HG03521 (cell line): ENCODE data around the gene LIN28B.
"Not testable (repeated sequence)": the region's sequence is repeated elsewhere in the genome, so short reads cannot be mapped to it uniquely, and the experiment has no call there.

Experiments
- ATAC-seq: cut with Tn5 transposase; IDR thresholded peaks from one replicate; pipeline ENCODE4 v1.9.1; 2021; ENCODE audit warnings: mild to moderate bottlenecking, moderate library complexity; ENCODE audit not compliant: unreplicated experiment

The LIN28B gene

GRCh38 chr6:104956731-104957294 is at the start of gene LIN28B:
Gene LIN28B, plus strand, starts transcription at chr6:104957107. Its CDS starts 144 bp downstream, at chr6:104957251.
- no peak for ATAC-seq

- no peak for ATAC-seq
These were observed 48.6 kb upstream of the LIN28B start for GRCh38 chr6:104908031-104908887.

- ATAC-seq, result no peak
These were observed 47.9 kb upstream of the LIN28B start for GRCh38 chr6:104908888-104909525.

- ATAC-seq, result no peak
These were observed 35.0 kb upstream of the LIN28B start for GRCh38 chr6:104921896-104922295.

- no peak for ATAC-seq
These were observed 28.8 kb upstream of the LIN28B start for GRCh38 chr6:104928141-104928540.

GRCh38 chr6:104929353-104929752 is 27.6 kb upstream of the LIN28B start:
- ATAC-seq, result no peak

GRCh38 chr6:104930939-104931338 is 26.0 kb upstream of the LIN28B start:
- ATAC-seq, result no peak

GRCh38 chr6:104936766-104937535 is 20.0 kb upstream of the LIN28B start:
- ATAC-seq, result no peak

GRCh38 chr6:104940238-104940892 is 16.5 kb upstream of the LIN28B start:
- no peak for ATAC-seq

GRCh38 chr6:104940893-104941728 is 15.8 kb upstream of the LIN28B start:
- peak; percentile 79 for ATAC-seq

- ATAC-seq, result peak; percentile 9
These were observed 15.2 kb upstream of the LIN28B start for GRCh38 chr6:104941729-104942091.

- ATAC-seq, result no peak
These were observed 13.1 kb upstream of the LIN28B start for GRCh38 chr6:104943781-104944180.

GRCh38 chr6:104949206-104949605 is 7.7 kb upstream of the LIN28B start:
- ATAC-seq, result no peak

- ATAC-seq, result no peak
These were observed 5.2 kb upstream of the LIN28B start for GRCh38 chr6:104951677-104952076.

GRCh38 chr6:104952911-104953399 is 4.0 kb upstream of the LIN28B start:
- no peak for ATAC-seq

- ATAC-seq, result not testable (repeated sequence)
These were observed 3.3 kb upstream of the LIN28B start for GRCh38 chr6:104953400-104954189.

GRCh38 chr6:104954190-104954797 is 2.6 kb upstream of the LIN28B start:
- ATAC-seq, result no peak

- no peak for ATAC-seq
These were observed 1.4 kb upstream of the LIN28B start for GRCh38 chr6:104955491-104955890.
